Activated CD4-positive, alpha-beta T cell treated with anti-CD3 and anti-CD28 coated beads, Interleukin-2, amount 50 U/mL, for 24 hours (primary cell): ENCODE results near the gene SYNGAP1.
A peak's percentile ranks its signal among the peaks of the same experiment; 100 is the strongest.

Source experiments
- DNase-seq, 2 donors: peaks; one replicate each; pipeline ENCODE4 v3.0.0-alpha.2; 2020; ENCODE audit warnings: low read depth in 1 of 2, low spot score in 1 of 2

Gene SYNGAP1

DNA sequence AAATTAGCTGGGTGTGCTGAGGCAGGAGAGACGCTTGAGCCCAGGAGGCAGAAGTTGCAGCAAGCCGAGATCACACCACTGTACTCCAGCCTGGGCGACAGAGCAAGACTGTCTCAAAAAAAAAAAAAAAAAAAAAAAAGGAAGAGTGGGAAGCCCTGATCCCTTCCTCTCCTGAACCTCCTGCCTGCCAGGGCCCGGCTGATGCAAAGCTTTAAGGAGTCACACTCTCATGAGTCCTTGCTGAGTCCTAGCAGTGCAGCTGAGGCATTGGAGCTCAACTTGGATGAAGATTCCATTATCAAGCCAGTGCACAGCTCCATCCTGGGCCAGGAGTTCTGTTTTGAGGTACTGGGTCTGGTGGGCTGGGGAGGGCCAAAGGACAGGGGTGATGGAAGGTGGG, 15.1 kb downstream of the SYNGAP1 start:
- no peak for DNase-seq

DNA sequence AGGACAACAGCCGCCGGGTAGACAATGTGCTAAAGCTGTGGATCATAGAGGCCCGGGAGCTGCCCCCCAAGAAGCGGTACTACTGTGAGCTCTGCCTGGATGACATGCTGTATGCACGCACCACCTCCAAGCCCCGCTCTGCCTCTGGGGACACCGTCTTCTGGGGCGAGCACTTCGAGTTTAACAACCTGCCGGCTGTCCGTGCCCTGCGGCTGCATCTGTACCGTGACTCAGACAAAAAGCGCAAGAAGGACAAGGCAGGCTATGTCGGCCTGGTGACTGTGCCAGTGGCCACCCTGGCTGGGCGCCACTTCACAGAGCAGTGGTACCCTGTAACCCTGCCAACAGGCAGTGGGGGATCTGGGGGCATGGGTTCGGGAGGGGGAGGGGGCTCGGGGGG, 17.8 kb downstream of the SYNGAP1 start:
- DNase-seq = no peak

DNA sequence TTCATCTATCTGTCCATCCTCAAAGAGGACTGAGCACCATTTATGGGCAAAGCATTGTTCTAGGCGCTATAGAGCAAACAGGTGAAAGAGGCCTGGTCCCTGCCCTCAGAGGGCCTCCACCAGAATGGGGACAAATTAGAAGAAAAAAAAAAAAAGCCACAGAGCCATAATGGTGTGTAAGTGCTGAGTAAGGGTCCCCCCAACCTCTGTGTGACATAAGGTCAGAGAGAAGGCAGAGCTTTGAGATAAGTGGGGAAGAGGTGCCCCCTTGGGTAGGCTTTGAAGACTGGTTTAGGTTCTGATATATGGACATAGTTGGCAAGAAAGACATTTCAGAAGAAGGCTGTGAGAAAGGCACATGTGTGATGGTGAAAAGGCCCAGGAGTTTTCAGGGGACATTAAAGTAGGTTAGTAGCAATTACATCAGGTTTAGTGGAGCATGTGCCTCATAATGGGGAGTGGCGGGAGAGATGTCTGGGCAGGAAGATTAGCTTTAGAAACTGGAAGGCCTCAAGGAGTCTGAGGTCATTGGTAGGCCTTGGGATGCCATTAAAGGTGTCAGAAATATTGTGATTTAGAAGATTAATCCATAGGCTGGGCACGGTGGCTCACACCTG, 19.2 kb downstream of the SYNGAP1 start:
- DNase-seq = no peak

DNA sequence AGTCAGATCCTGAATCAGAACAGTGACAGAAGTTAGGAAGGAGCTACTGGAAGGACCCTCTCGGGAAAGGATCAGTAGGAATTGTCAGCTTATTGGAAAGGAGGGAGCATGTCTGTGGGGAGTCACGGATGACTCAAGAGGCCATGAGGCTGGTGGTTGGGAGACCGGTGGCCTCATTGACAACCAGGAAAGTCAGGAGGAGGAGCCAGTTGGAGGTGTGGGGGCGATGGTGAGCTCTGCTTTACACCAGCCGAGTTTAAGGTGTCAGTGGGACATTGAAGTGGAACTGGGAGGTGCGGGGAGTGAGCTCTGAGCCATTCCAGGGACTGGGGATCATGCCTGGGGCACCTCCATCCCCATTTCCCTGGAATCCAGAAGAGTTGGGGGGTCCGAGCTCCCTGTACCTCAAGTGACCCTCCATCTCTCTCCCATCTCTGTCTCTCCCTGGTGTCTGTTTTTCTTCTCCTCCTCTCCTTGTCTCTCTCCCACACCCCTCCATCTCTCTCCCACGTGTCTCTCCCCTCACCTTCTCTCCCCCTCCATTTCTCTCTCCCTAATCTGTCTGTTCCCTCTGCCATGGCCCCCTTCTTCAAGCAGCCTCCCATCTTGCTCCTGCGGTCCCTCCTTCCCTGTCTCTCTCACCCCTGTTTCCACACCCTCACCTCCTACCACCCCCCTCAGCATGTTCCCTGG, 20.2 kb downstream of the SYNGAP1 start:
- no peak for DNase-seq

DNA sequence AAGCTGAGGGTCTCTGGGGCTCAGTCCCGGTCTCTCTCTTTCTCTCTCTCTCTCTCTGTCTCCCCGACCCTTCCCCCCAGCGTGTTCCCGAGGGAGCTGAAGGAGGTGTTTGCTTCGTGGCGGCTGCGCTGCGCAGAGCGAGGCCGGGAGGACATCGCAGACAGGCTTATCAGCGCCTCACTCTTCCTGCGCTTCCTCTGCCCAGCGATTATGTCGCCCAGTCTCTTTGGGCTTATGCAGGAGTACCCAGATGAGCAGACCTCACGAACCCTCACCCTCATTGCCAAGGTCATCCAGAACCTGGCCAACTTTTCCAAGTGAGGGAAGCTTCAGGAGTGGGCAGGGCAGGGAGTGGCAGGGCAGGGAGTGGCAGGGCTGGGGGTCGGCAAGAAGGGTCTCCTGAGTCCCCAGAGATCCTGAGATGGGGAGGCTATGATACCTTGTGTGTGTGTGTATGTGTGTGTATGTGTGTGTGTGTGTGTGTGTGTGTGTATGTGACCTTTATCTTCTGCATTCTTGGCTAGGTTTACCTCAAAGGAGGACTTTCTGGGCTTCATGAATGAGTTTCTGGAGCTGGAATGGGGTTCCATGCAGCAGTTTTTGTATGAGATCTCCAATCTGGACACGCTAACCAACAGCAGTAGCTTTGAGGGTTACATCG, 20.9 kb downstream of the SYNGAP1 start:
- DNase-seq = no peak

DNA sequence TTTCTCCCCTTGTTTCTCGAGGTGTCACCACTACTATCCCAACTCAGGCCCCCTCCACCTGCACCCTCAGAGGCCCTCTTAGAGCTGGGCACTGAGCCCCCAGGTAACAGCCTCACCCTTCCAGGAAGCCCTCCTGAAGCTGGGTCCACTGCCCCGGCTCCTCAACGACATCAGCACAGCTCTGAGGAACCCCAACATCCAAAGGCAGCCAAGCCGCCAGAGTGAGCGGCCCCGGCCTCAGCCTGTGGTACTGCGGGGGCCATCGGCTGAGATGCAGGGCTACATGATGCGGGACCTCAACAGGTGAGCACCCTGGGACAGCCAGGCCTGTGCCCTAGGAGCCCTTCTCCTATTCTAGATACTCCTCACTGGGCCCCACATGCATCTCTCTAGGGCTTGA, 21.6 kb downstream of the SYNGAP1 start:
- no peak for DNase-seq

DNA sequence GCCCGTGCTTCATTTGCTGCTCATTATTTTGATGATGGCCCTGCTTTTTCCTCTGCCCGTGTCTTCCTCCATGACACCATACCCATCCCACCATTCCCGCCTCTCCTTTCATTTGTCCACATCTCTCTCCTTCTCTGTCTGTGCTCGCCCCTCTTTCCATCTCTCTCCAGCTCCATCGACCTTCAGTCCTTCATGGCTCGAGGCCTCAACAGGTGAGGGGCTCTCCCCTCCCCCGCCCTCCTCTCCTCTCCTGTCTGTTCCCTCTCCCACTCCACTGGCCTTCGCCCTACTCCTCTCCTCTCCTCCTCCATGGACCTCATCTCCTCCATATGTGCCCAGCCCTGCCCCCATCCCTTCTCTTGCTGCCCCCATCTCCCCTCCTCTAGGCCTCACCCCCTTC, 22.4 kb downstream of the SYNGAP1 start:
- DNase-seq = no peak

DNA sequence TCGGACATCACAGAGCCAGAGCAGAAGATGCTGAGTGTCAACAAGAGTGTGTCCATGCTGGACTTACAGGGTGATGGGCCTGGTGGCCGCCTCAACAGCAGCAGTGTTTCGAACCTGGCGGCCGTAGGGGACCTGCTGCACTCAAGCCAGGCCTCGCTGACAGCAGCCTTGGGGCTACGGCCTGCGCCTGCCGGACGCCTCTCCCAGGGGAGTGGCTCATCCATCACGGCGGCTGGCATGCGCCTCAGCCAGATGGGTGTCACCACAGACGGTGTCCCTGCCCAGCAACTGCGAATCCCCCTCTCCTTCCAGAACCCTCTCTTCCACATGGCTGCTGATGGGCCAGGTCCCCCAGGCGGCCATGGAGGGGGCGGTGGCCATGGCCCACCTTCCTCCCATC, 23.2 kb downstream of the SYNGAP1 start:
- no peak for DNase-seq

DNA sequence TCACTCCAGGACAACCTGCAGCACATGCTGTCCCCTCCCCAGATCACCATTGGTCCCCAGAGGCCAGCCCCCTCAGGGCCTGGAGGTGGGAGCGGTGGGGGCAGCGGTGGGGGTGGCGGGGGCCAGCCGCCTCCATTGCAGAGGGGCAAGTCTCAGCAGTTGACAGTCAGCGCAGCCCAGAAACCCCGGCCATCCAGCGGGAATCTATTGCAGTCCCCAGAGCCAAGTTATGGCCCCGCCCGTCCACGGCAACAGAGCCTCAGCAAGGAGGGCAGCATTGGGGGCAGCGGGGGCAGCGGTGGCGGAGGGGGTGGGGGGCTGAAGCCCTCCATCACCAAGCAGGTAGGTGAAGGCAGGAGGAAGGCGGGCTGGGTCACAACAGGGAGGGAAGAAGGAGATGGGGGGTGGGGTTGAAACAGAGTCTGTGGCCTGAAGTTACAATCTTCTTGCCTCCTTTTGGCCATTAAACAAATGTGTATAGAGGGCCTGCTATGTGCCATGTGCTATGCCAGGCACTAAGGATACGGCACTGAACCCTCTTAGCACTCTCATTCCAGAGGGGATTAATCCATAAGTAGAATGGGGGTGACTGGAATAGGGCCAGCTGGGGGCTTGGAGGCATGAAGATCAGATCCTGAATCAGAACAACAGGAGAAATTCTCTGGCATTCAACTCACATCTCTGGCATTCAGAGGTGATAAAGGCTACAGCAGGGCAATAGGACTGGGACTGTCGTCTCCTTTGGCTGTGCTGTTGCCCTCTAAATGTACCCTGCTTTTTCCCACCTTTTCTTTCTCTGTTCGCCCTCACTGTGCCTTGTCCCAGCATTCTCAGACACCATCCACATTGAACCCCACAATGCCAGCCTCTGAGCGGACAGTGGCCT, 24.0 kb downstream of the SYNGAP1 start:
- no peak for DNase-seq

DNA sequence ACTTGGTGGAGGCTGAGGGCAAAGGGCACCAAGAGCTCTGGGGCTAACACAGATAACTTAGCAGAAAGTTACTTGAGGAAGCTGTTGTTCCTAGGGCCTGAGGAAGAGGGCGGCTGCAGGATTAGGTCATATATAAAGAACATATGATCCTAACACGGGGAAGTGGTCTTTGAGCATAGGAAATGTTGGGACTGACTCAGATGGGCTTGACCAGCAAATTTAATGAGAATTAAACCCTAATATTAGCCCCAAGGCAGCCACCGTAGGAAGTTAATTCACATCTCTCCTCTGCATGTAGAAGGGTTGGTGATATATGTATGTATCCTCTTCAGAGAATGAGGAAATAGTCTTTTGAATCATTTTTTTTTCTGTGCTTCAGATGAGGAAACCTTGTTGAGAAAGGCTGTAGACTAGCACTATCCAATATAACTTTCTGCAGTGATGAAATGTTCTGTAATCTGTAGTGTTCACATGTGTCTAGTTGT, 25.3 kb downstream of the SYNGAP1 start:
- DNase-seq = no peak

DNA sequence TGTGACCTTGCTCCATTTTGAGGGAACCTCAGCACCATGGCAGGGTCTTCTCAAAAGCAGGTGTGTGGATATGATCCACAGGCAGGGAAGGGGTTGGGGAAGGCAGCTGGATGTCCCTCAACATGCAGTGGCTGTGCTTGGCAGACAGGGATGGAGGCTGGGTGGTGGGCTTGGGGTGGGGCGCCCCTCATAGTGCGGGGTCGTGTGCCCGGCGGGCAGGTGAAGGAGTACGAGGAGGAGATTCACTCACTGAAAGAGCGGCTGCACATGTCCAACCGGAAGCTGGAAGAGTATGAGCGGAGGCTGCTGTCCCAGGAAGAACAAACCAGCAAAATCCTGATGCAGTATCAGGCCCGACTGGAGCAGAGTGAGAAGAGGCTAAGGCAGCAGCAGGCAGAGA, 26.5 kb downstream of the SYNGAP1 start:
- no peak for DNase-seq

DNA sequence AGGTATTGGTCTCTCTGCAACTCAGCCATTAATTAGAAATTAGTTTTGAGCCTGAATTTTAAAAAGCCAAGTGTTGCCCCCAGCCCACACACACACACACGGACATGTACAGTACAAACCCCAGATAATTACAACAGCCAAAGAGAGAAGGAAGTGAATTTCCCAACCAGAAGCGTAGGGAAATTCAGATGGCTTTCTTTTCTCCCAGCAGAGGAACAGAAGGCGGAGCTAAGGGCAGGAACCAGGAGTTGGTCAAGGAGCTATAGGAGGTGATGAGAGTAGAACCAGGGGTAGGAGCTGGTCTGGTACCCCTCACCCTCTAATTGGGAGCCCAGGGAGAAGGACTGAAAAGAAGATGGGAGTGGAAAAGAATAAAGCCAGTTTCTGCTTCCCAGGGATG, 30.6 kb downstream of the SYNGAP1 start:
- DNase-seq = no peak

DNA sequence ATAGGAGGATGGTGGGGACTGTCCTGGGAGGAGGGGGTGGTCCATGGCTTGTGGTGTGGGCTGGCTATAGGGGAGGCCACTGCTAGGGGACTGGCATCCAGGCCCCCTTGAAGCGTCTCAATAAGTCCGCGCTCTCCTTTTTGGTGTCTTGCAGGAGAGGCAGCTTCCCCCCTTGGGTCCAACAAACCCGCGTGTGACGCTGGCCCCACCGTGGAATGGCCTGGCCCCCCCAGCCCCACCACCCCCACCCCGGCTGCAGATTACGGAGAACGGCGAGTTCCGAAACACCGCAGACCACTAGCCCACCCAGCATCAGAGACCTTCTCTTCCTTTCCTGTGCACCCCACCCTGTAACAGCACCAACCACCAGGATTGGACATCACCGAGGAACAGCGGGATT, 31.7 kb downstream of the SYNGAP1 start:
- no peak for DNase-seq

DNA sequence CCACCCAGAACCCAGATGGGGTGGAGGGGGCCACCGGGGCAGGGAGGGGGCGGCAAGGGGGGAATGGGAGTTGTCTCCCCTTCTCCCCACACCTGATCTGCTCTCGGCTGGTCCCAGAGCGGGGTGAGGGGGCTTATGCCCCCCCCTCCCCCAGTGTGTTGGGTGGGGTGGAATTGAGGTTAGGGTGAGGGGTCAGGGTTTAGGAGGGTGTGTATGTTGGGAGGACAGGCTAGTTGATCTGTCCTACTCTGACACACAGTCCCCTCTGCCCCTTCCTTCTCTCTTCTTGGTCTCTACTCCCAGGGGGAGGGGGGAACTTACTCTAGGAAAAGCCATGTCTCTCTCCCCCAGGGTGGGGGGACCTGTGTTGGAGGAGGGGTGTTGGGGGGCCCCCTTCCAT, 32.6 kb downstream of the SYNGAP1 start:
- DNase-seq = no peak

DNA sequence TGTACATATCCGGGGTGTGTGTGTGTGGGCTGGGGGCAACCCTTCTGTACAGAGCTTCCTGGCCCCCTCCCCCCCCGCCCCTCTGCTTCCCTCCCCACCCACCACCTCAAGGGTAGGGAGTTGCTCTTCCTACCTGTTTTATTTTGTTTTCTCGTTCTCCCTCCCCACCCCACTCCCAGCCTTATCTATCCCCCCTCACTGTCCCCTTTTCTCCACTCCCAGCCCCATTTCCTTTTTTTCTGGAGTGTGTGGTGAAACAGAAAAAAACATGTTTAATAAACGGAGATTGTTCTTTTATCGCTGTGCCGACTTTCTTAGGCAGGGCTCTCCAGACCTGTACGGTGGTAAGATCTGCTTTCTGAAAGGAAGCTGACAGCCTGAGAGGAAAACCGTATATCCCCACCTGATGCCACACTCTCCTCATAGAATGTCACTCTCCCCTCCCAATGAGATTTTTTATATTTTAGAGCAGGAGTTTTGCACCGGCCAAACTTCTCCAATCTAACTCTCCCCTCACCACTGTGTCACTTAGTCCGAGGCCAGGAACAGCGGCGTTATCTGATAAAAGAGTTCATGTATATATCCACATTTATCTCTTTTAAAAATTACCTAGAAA, 33.6 kb downstream of the SYNGAP1 start:
- DNase-seq = no peak

DNA sequence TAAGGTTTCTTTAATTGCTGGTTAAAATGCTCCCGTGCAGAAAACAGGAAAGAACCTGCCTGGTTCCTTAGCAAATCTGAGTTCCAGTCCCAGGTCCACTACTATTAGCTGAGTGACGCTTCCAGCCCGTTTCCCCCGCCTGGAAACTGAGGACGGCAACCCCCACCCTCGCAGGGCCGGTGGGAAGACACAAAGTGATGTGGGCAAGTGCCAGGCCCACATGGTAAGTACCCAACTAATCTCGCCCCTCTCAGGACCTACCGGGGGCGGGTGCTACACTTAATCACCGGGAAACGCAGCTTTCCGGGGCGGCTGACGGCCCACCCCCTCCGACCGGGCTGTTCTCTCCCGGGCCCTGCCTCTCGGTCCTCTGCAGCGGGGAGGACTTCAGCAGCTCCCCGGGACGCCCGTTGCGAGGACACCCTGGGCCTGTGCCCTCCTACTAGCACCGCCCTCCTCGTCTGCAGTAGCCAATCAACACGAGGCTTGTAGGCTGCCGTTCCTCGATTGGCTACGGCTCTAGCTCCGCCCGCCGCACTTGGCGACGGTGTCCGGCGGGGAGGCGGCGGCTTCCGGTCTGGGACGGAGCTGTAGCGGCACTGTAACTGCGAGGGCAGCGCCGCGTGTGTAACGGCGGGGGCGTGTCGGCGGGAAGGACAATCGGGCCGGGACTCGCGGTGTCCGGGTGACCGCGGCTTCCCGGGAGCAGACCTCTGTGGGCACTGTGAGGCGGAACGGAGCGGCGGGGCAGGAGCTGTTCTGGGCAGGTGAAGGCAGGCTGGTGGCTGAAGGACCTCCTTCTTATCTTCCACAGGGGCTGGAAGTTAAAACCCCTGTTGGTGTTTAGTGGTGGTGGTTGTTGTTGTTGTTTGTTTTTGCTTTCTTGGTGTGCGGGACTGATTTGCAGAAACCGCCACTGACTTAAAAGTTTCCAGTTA, 34.4 kb downstream of the SYNGAP1 start, which contains the start of gene ZBTB9:
Gene ZBTB9 (plus strand): TSS at position 568 of the 938 bp plus-strand sequence. CDS start 525 bp downstream, outside the sequence.
- DNase-seq = peak; percentile 81 to 93

DNA sequence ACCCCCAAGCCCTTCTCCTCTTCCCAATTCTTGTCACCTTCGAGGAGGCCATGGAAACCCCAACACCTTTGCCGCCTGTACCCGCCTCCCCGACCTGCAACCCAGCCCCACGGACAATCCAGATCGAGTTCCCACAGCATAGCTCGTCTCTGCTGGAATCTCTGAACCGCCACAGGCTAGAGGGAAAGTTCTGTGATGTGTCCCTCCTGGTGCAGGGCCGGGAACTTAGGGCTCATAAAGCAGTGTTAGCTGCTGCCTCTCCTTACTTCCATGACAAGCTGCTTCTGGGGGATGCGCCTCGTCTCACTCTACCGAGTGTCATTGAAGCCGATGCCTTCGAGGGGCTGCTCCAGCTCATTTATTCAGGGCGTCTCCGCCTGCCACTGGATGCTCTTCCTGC, 35.2 kb downstream of the SYNGAP1 start:
- no peak for DNase-seq

DNA sequence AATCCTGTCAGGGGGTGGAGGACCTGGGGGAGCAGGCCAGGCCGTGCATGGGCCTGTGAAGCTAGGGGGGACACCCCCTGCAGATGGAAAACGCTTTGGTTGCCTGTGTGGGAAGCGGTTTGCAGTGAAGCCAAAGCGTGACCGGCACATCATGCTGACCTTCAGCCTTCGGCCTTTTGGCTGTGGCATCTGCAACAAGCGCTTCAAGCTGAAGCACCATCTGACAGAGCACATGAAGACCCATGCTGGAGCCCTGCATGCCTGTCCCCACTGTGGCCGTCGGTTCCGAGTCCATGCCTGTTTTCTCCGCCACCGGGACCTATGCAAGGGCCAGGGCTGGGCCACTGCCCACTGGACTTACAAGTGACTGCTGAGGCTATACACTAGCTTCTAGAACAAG, 36.3 kb downstream of the SYNGAP1 start:
- DNase-seq = no peak

DNA sequence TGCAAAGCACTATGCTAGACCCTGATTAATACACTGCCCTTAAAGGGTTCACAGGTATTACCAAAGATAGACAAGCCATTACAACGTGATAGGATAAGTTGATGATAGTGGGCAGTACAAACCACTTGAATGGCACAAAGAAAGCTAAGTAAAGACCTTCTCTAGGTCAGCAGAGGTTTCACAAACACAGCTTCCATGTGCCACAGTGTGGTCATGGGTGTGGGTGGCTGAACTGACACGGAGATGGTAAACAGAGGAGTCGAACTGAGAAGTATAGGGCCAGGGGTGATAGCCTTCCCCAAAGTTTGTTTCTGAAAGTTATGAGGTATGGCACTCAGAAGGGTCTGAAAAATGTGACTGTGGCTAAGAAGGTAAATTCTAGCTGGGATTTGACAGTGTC, 38.8 kb downstream of the SYNGAP1 start:
- DNase-seq = no peak

DNA sequence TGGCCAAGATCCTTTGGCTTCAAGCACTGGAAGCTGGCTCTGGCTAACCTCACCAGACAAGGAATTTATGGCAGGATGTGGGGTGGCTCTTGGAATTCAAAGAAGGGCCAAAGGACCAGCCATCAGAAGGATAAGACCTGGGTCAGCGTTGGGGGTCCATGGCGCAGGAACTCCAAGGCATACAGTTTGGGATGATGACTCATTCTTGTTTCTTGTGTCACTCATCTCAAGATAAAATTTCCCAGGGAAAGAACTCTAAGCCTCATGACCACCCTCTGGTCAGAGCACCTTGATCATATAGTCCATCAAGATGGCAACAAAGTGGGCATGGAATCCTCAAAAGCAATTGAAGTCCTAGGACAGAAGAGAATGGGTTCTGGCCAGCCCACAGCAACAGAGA, 39.4 kb downstream of the SYNGAP1 start:
- no peak for DNase-seq
